GM06990 (cell line): ENCODE data around the gene ATP6V0D1.

ENCODE experiments used
- DNase-seq: peaks from one replicate; pipeline ENCODE4 v3.0.0-alpha.2; 2011; ENCODE audit not compliant: insufficient read length; ENCODE audit errors: extremely low read depth
- H3K27me3 ChIP-seq: replicated peaks from 2 replicates; pipeline ENCODE4 v1.6.0; 2011; ENCODE audit warnings: low read length; ENCODE audit not compliant: control insufficient read depth, insufficient read depth
- H3K36me3 ChIP-seq: 2 replicates; pipeline ENCODE4 v1.5.1; 2011; ENCODE audit warnings: low read length; ENCODE audit not compliant: control insufficient read depth, insufficient read depth
- H3K4me3 ChIP-seq: replicated peaks from 2 replicates; pipeline ENCODE4 v1.5.1; 2011; ENCODE audit warnings: low read depth, mild to moderate bottlenecking, control low read depth, low read length
- CTCF ChIP-seq: IDR thresholded peaks from 2 replicates; pipeline ENCODE4 v1.5.1; 2011; ENCODE audit warnings: low read length, control low read depth, mild to moderate bottlenecking, inconsistent platforms; ENCODE audit not compliant: insufficient read depth, poor library complexity, severe bottlenecking

The ATP6V0D1 gene

DNA sequence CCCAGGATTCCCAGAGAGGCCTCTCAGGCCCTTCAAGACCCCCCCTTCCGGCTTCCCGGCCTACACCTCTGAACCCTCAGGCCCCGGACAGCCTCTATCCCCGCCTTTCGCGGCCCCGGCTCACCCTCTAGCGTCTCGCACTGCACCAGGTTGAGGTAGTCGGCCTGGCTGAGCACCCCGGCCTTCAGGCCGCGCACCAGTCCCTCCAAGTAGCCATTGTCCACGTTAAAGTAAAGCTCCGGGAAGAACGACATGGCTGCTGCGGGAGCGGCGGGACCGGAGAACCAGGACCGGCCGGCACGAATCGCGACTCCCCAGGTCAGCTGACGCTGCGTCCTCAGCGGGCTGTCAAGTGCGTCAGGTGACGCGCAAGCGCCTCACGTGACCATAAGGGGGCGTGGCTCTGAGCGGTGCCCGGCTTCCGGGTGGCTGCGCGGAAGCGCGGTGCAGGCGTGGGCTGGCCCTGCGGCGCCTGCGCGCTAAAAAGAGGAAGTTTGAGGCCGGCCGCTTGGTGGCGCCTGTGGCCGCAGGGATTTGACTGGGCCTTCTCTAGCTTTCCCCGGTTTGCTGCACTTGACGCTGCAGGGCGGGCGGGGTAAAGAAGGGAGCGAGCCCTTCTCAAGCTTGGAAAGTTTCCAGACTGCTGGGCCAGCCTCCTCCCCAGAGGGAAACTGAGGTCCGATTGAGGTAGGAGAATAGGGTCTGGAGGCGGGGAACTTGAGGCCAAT, at the start of gene ATP6V0D1:
Gene ATP6V0D1 (minus strand): TSS at position 325 of the 728 bp plus-strand sequence. CDS start 71 bp downstream, at position 254.
- Histone ChIP-seq H3K27me3 (no peaks in the 10 kb centered on the region), H3K36me3 (peaks cover 8% of the 10 kb centered on the region), H3K4me3 (peak within 1 kb of the TSS; percentile 98)
- peak; percentile 99 for DNase-seq
- peak; percentile 86 for TF ChIP-seq CTCF

DNA sequence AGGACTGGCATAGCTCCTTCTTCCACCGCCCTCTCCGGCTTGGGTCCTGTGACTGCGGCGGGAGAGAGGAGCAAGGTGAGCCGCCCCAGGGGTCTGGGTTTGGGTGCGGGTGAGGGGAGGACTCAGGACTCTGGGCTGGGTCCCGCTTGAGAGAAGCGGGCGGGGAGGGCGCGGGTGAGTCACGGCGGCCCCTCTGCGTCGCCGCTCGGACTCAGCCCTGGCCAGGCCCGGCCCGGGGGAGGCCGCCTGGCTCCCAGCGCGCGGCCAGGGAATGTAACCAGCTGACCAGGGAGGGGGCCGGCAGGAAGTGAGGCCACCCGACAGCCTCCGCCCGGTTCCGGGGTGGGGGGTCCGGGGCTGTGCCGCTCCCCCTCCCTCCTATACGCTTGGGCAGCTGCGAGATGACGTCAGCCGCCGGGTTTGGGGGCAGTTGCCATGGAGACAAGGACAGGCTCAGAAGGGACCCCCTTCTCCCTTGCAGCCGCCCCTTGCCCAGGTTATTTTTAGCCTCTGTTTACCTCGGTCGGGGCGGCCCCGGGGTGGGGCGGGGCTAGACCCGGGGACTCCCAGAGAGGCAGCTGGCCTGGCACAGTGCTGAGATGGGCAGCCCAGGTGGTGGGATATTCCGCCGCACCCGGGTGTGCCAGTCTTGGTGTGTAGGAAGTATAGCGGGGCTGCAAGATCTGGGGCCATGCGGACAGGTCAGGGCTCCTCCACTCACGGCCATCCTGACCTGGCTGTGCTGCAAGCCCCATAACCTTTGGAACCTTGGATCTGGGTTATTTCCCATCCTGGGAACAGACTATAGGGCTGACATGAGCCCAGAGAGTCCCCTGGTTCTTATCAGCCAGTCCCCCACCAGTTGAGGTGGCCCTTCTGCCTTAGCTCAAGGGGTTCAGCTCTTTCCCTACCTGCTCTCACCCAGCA, 49.3 kb upstream of the ATP6V0D1 start:
- peak; percentile 57 for DNase-seq
- no peak for TF ChIP-seq CTCF
- Histone ChIP-seq H3K36me3 (no peaks in the 10 kb centered on the region), H3K27me3 (no peaks in the 10 kb centered on the region), H3K4me3 (peak overlapping the region; percentile 59)

- H3K27me3 ChIP-seq, result no peaks in the 10 kb centered on the region
- peak overlapping the region; percentile 59 for H3K4me3 ChIP-seq
- no peaks in the 10 kb centered on the region for H3K36me3 ChIP-seq
- no peak for TF ChIP-seq CTCF
- DNase-seq, result no peak
Measured at GRCh38 chr16:67529582-67530012, 48.6 kb upstream of the ATP6V0D1 start.

GRCh38 chr16:67528870-67529581, 48.1 kb upstream of the ATP6V0D1 start:
- H3K27me3 ChIP-seq, result no peaks in the 10 kb centered on the region
- H3K36me3 ChIP-seq, result no peaks in the 10 kb centered on the region
- DNase-seq, result no peak
- H3K4me3 ChIP-seq, result peak overlapping the region; percentile 59
- no peak for TF ChIP-seq CTCF

DNA sequence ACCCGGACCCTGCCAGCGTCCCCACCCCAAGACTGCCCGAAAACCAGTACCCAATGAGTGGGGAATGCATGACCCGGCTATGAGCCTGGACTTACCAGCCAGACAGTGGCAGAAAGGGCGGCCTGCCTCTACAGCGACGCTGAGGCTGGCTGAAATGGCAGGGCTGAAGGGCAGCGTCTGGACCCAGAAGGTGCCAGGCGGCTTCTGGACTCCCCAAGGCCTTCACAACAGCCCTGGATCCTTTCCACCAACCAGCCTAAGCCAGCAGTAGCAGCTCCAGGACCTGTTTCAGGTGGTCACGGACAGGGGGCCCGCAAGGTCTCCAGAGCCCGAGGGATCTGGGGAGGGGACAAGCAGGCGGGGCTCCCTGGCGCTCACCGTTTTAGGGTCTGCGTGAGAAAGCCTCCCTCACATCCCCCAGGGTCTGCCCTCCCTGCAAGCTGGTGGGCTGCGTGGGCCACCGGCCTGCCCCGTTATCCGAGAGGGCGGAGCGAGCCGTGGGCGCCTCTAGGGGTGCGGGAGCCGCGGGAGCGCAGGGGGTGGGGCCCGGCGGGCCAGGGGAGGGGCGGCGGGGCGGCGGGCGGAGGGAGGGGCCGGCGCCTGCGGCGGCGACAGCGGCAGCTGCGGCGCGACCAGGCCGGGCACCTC, 47.4 kb upstream of the ATP6V0D1 start, which contains the start of gene RIPOR1:
Gene RIPOR1 (plus strand): TSS at position 608 of the 648 bp plus-strand sequence. CDS start 9,618 bp downstream, outside the sequence.
- Histone ChIP-seq H3K27me3 (no peaks in the 10 kb centered on the region), H3K4me3 (peak within 1 kb of the TSS; percentile 59), H3K36me3 (no peaks in the 10 kb centered on the region)
- DNase-seq, result no peak
- no peak for TF ChIP-seq CTCF
